PC-9 (cell line): Measurements from ENCODE around the gene NLN. TPM values are rescaled to one million over a fixed set of nuclear protein-coding genes. Genes with fewer than 3 reads are reported as not detected.

Source experiments
- BruUV-seq: library from RNA; stranded (reverse); fragments of 400-500 nt; replicated peaks from 2 replicates; lab custom pipeline; 2021; lab: Mats Ljungman, UMichigan
- CTCF ChIA-PET: fragments of 300-600 bp; sonication (Branson Sonifier 250); formaldehyde crosslinking; loops from one replicate; lab custom pipeline; 2022; ENCODE audit warnings: antibody characterized with exemption; lab: Charles Lee
- POLR2A ChIA-PET: fragments of 300-600 bp; sonication (Branson Sonifier 250); formaldehyde crosslinking; loops from one replicate; lab custom pipeline; 2022; ENCODE audit warnings: antibody characterized with exemption; ENCODE audit not compliant: unreplicated experiment; lab: Charles Lee
- DNase-seq, 2 experiments: peaks; one replicate each; pipeline versions ENCODE4 v3.0.0 to v3.0.0-alpha.2; 2015 to 2022; ENCODE audit warnings: mixed read lengths in 1 of 2
- H2AFZ ChIP-seq: fragments of 200-600 bp; sonication (generic); 2 replicates; pipeline ENCODE4 v1.8.1; 2017; ENCODE audit warnings: antibody characterized with exemption
- H3F3A ChIP-seq: fragments of 200-600 bp; sonication (generic); 2 replicates; pipeline ENCODE4 v1.8.1; 2017; ENCODE audit warnings: antibody characterized with exemption, mild to moderate bottlenecking, low read depth; ENCODE audit not compliant: insufficient read depth
- H3K27ac ChIP-seq: fragments of 200-600 bp; sonication (generic); 2 replicates; pipeline ENCODE4 v1.6.1; 2016; ENCODE audit warnings: mixed run types
- H3K27me3 ChIP-seq: fragments of 200-600 bp; sonication (generic); 2 replicates; pipeline ENCODE4 v1.6.1; 2016; ENCODE audit warnings: low read depth, mixed run types; ENCODE audit not compliant: insufficient read depth
- H3K36me3 ChIP-seq: fragments of 200-600 bp; sonication (generic); 2 replicates; pipeline ENCODE4 v1.6.1; 2016; ENCODE audit warnings: low read depth, mixed run types
- H3K4me1 ChIP-seq: fragments of 200-600 bp; sonication (generic); replicated peaks from 2 replicates; pipeline ENCODE4 v1.6.1; 2016; ENCODE audit warnings: mixed run types; ENCODE audit not compliant: insufficient read depth
- H3K4me2 ChIP-seq: fragments of 200-600 bp; sonication (generic); 2 replicates; pipeline ENCODE4 v1.6.1; 2017; ENCODE audit warnings: mixed run types
- H3K4me3 ChIP-seq: fragments of 200-600 bp; sonication (generic); 2 replicates; pipeline ENCODE4 v1.6.1; 2016; ENCODE audit warnings: mixed run types
- H3K79me2 ChIP-seq: fragments of 200-600 bp; sonication (generic); 2 replicates; pipeline ENCODE4 v1.6.1; 2017; ENCODE audit warnings: low read depth, mixed run types
- H3K9me2 ChIP-seq: fragments of 200-600 bp; sonication (generic); 2 replicates; pipeline ENCODE4 v1.8.1; 2017; ENCODE audit warnings: mild to moderate bottlenecking; ENCODE audit not compliant: insufficient read depth
- H3K9me3 ChIP-seq: fragments of 200-600 bp; sonication (generic); 2 replicates; pipeline ENCODE4 v1.8.1; 2016; ENCODE audit warnings: low read depth; ENCODE audit not compliant: insufficient read depth
- H4K20me1 ChIP-seq: fragments of 200-600 bp; sonication (generic); 2 replicates; pipeline ENCODE4 v1.8.1; 2017; ENCODE audit not compliant: insufficient read depth
- EZH2 ChIP-seq: fragments of 200-600 bp; sonication (generic); IDR thresholded peaks from 2 replicates; pipeline ENCODE4 v1.8.0; 2017; ENCODE audit warnings: antibody characterized with exemption, low read depth
- intact Hi-C: fragments of 100-400 bp; cut with micrococcal nuclease; formaldehyde crosslinking; loops from one replicate; pipeline ENCODE4 v1.10.0; 2022; ENCODE audit not compliant: unreplicated experiment
- total RNA-seq: library from RNA; stranded (reverse); gene quantifications from 2 replicates; pipeline ENCODE4 v1.2.3, GENCODE V29; 2021
- TF ChIP-seq, protein P1 (sequence below): fragments of 200-600 bp; sonication (generic); conservative IDR thresholded peaks from 2 replicates; pipeline ENCODE4 v1.6.1; 2017; ENCODE audit warnings: mixed run types, antibody characterized with exemption, mild to moderate bottlenecking, moderate library complexity

NLN gene
- total RNA-seq, 1 experiment from 2014 or later: 56.7 TPM

DNA sequence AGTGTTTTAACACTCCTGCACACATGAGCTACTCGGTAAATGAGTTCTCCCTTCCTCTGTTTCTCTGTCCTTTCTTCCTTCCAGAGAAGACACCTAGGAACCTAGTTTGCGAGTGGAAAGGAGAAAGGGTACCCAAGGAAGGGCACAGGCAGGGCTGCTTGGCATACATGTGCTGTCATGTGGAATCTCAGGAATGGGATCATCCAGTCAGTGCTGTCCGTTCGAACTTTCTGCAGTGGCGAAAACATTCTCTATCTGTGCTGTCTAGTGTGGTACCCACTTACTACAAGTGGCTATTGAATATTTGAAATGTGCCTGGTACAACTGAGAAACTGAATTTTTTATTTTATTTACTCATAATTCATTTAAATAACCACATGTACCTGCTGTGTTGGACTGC is 28.0 kb downstream of the NLN start:
- no peak overlapping the region for H3K27ac ChIP-seq
- no peaks in the 10 kb centered on the region for H3K36me3 ChIP-seq
- no peaks in the 10 kb centered on the region for H3K27me3 ChIP-seq
- no peaks in the 10 kb centered on the region for H4K20me1 ChIP-seq
- no peaks in the 10 kb centered on the region for H3K9me2 ChIP-seq
- H3K9me3 ChIP-seq: no peaks in the 10 kb centered on the region
- H2AFZ ChIP-seq: no peak overlapping the region
- ChIA-PET POLR2A (no interaction called here), CTCF (no interaction called here)
- peaks cover 16% of the 10 kb centered on the region for H3K79me2 ChIP-seq
- no peak overlapping the region for H3K4me2 ChIP-seq
- DNase-seq: no peak
- no peak for TF ChIP-seq EZH2
- TF ChIP-seq, protein P1, sequence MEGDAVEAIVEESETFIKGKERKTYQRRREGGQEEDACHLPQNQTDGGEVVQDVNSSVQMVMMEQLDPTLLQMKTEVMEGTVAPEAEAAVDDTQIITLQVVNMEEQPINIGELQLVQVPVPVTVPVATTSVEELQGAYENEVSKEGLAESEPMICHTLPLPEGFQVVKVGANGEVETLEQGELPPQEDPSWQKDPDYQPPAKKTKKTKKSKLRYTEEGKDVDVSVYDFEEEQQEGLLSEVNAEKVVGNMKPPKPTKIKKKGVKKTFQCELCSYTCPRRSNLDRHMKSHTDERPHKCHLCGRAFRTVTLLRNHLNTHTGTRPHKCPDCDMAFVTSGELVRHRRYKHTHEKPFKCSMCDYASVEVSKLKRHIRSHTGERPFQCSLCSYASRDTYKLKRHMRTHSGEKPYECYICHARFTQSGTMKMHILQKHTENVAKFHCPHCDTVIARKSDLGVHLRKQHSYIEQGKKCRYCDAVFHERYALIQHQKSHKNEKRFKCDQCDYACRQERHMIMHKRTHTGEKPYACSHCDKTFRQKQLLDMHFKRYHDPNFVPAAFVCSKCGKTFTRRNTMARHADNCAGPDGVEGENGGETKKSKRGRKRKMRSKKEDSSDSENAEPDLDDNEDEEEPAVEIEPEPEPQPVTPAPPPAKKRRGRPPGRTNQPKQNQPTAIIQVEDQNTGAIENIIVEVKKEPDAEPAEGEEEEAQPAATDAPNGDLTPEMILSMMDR: no peak
- no peaks in the 10 kb centered on the region for H3F3A ChIP-seq
- no TSS peak for BruUV-seq
- intact Hi-C loops: no loop called here
- no peak overlapping the region for H3K4me3 ChIP-seq
- H3K4me1 ChIP-seq: no peaks in the 10 kb centered on the region

DNA sequence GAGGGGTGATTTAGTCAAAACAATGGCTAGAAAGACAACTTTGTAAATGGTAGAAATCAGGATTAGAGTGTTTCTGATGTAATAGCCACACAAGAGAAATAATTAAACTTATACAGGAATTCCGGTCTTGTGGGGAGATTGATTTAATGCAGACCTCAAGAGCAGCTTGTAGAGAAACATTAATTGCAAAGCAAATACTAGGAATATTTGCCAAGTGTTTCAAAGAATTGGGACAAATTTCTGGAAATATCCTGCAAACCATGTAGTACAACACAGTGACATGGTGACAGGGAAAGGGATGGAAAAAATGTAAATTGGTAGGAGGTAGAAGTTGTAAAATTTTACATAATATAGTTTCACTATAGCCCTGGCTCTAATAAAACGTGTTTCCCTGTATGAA is 28.9 kb downstream of the NLN start:
- H4K20me1 ChIP-seq: no peaks in the 10 kb centered on the region
- no peaks in the 10 kb centered on the region for H3K9me3 ChIP-seq
- no peaks in the 10 kb centered on the region for H3K9me2 ChIP-seq
- TF ChIP-seq, protein P1: no peak
- no peak for TF ChIP-seq EZH2
- ChIA-PET CTCF (no interaction called here), POLR2A (no interaction called here)
- BruUV-seq: no TSS peak
- H3F3A ChIP-seq: no peaks in the 10 kb centered on the region
- H3K36me3 ChIP-seq: no peaks in the 10 kb centered on the region
- no peak overlapping the region for H3K27ac ChIP-seq
- intact Hi-C loops: no loop called here
- H2AFZ ChIP-seq: no peak overlapping the region
- H3K27me3 ChIP-seq: no peaks in the 10 kb centered on the region
- H3K4me2 ChIP-seq: no peak overlapping the region
- no peak for DNase-seq
- H3K79me2 ChIP-seq: peaks cover 14% of the 10 kb centered on the region
- no peaks in the 10 kb centered on the region for H3K4me1 ChIP-seq
- no peak overlapping the region for H3K4me3 ChIP-seq

DNA sequence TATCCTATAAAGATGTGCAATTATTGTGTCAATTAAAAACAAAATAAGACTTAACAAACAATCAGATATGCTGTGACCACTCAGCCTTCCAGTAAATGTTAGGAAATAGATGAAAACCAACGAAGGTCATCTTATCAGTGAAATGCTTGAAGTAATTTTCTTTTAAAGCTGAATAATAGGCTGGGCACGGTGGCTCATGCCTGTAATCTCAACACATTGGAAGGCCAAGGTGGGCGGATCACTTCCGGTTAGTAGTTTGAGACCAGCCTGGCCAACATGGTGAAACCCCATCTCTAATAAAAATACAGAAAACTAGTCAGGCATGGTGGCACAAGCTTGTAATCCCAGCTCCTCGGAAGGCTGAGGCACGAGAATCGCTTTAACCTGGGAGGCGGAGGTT is 31.2 kb downstream of the NLN start:
- CTCF ChIA-PET: no interaction called here
- Histone ChIP-seq H3K4me1 (no peaks in the 10 kb centered on the region), H3K9me2 (no peaks in the 10 kb centered on the region), H3K79me2 (peaks cover 14% of the 10 kb centered on the region), H3F3A (no peaks in the 10 kb centered on the region), H4K20me1 (no peaks in the 10 kb centered on the region), H3K4me3 (no peak overlapping the region), H2AFZ (no peak overlapping the region), H3K27me3 (no peaks in the 10 kb centered on the region), H3K36me3 (no peaks in the 10 kb centered on the region), H3K4me2 (no peak overlapping the region), H3K27ac (no peak overlapping the region), H3K9me3 (no peaks in the 10 kb centered on the region)
- BruUV-seq: no TSS peak
- POLR2A ChIA-PET: no interaction called here
- intact Hi-C loops: no loop called here
- DNase-seq: no peak
- no peak for TF ChIP-seq EZH2
- TF ChIP-seq, protein P1: no peak
